D721Med (cell line): Measurements from ENCODE around the gene FREY1.

Experiments
- DNase-seq: peaks from one replicate; pipeline ENCODE4 v3.0.0; 2011; ENCODE audit warnings: low spot score; ENCODE audit not compliant: insufficient read length
- FAIRE-seq: peaks from 2 replicates; lab custom pipeline; 2011; peaks lifted over from hg19 to GRCh38; lab: Jason Lieb, UNC
- CTCF ChIP-seq: IDR thresholded peaks from 2 replicates; pipeline ENCODE4 v1.5.1; 2012; ENCODE audit warnings: mild to moderate bottlenecking, control low read depth; ENCODE audit not compliant: insufficient read depth; ENCODE audit errors: missing control alignments

The FREY1 gene

GRCh38 chr11:45892856-45893255 lies 14.2 kb downstream of the FREY1 start:
- FAIRE-seq, result no peak
- TF ChIP-seq CTCF, result no peak
- no peak for DNase-seq

- TF ChIP-seq CTCF, result no peak
- FAIRE-seq (no peak), DNase-seq (no peak)
Measured at GRCh38 chr11:45890886-45891550, 16.1 kb downstream of the FREY1 start.

GRCh38 chr11:45889966-45890365 lies 17.1 kb downstream of the FREY1 start:
- FAIRE-seq, result no peak
- no peak for TF ChIP-seq CTCF

GRCh38 chr11:45889555-45889954 lies 17.5 kb downstream of the FREY1 start:
- no peak for DNase-seq
- TF ChIP-seq CTCF, result no peak
- FAIRE-seq, result no peak

More at GRCh38 chr11:45889966-45890365, 17.1 kb downstream of the FREY1 start:
- no peak for DNase-seq

- DNase-seq (no peak), FAIRE-seq (no peak)
- TF ChIP-seq CTCF, result no peak
Measured at GRCh38 chr11:45887587-45887986, 19.5 kb downstream of the FREY1 start.

- DNase-seq, result no peak
- no peak for FAIRE-seq
- TF ChIP-seq CTCF, result no peak
Measured at GRCh38 chr11:45886816-45887520, 20.1 kb downstream of the FREY1 start.
